GM12878 (cell line): ENCODE measurements around the gene HIKESHI. TPM values are rescaled to one million over a fixed set of nuclear protein-coding genes. Genes with fewer than 3 reads are reported as not detected.

Experiments used
- ATAC-seq: fragments of 200-7000 bp; cut with Tn5 transposase; 3 replicates; pipeline ENCODE4 v1.9.1; 2020; ENCODE audit warnings: mild to moderate bottlenecking, moderate library complexity
- BruUV-seq: library from RNA; stranded (reverse); fragments of 400-500 nt; replicated peaks from 2 replicates; lab custom pipeline; 2021; lab: Mats Ljungman, UMichigan
- CTCF ChIA-PET: fragments of 300-600 bp; sonication (Branson Sonifier 250); formaldehyde crosslinking; extraction: SDS; loops from one replicate; lab custom pipeline; 2021; ENCODE audit warnings: inconsistent platforms; lab: Yijun Ruan, JAX
- POLR2A ChIA-PET: fragments of 350-600 bp; formaldehyde crosslinking; extraction: SDS; loops from one replicate; lab custom pipeline; 2021; ENCODE audit warnings: inconsistent platforms; lab: Charles Lee
- RAD21 ChIA-PET: fragments of 300-600 bp; sonication (Branson Sonifier 250); formaldehyde crosslinking; loops from one replicate; lab custom pipeline; 2023; ENCODE audit warnings: antibody characterized with exemption; ENCODE audit not compliant: unreplicated experiment; lab: Charles Lee
- SMC1A ChIA-PET: fragments of 300-600 bp; sonication (Branson Sonifier 250); formaldehyde crosslinking; loops from one replicate; lab custom pipeline; 2023; ENCODE audit not compliant: unreplicated experiment, uncharacterized antibody; lab: Charles Lee
- DNase-seq: peaks from one replicate; pipeline ENCODE4 v3.0.0-alpha.2; 2011; ENCODE audit warnings: low read depth, low spot score
- FAIRE-seq: peaks from 3 replicates; lab custom pipeline; 2011; peaks lifted over from hg19 to GRCh38; lab: Jason Lieb, UNC
- H2AFZ ChIP-seq: 2 replicates; pipeline ENCODE4 v1.6.0; 2011; ENCODE audit warnings: low read depth, low read length, control low read depth; ENCODE audit not compliant: control insufficient read depth
- H3K27ac ChIP-seq: 2 replicates; pipeline ENCODE4 v1.5.1; 2011; ENCODE audit warnings: control low read depth; ENCODE audit not compliant: control insufficient read depth, insufficient read depth
- H3K27me3 ChIP-seq, 2 experiments: replicated peaks in 1 of 2; 2 replicates each; pipeline versions ENCODE4 v1.6.0 to v1.6.1; 2011; ENCODE audit warnings: low read length in 1 of 2; ENCODE audit not compliant: control insufficient read depth in 2 of 2, insufficient read depth in 2 of 2
- H3K36me3 ChIP-seq, 2 experiments: 2 replicates each; pipeline ENCODE4 v1.5.1; 2011; ENCODE audit warnings: low read length in 1 of 2; ENCODE audit not compliant: control insufficient read depth in 2 of 2, insufficient read depth in 2 of 2
- H3K4me1 ChIP-seq: 2 replicates; pipeline ENCODE4 v1.6.1; 2011; ENCODE audit warnings: mild to moderate bottlenecking, low read length, moderate library complexity, mixed read lengths; ENCODE audit not compliant: control insufficient read depth, insufficient read depth
- H3K4me2 ChIP-seq: 2 replicates; pipeline ENCODE4 v1.6.0; 2011; ENCODE audit warnings: control low read depth; ENCODE audit not compliant: control insufficient read depth, insufficient read depth
- H3K4me3 ChIP-seq: fragments of 200-600 bp; sonication (generic); 2 replicates; pipeline ENCODE4 v1.5.1; 2016
- H3K79me2 ChIP-seq: 2 replicates; pipeline ENCODE4 v1.6.0; 2011; ENCODE audit warnings: low read length; ENCODE audit not compliant: control insufficient read depth, insufficient read depth
- H3K9ac ChIP-seq: 2 replicates; pipeline ENCODE4 v1.8.0; 2011; ENCODE audit warnings: low read length, control low read depth, mixed read lengths; ENCODE audit not compliant: control insufficient read depth, insufficient read depth
- H3K9me3 ChIP-seq: replicated peaks from 3 replicates; pipeline ENCODE4 v1.5.1; 2011; ENCODE audit warnings: mild to moderate bottlenecking, low read length; ENCODE audit not compliant: control insufficient read depth, insufficient read depth
- H4K20me1 ChIP-seq: 2 replicates; pipeline ENCODE4 v1.6.0; 2011; ENCODE audit not compliant: control insufficient read depth, insufficient read depth
- MAX ChIP-seq: IDR thresholded peaks from 2 replicates; pipeline ENCODE4 v1.6.1; 2012; ENCODE audit warnings: low read depth, low read length, improper control_type of control experiment
- in situ Hi-C: fragments of 300-500 bp; cut with MboI; formaldehyde crosslinking; loops from 9 replicates; pipeline ENCODE4 v1.14.3; 2018; ENCODE audit warnings: mixed read lengths
- intact Hi-C: fragments of 100-400 bp; cut with micrococcal nuclease; formaldehyde crosslinking; loops from one replicate; pipeline ENCODE4 v1.14.2; 2022; ENCODE audit not compliant: unreplicated experiment
- polyA plus RNA-seq, 11 experiments: library from polyadenylated mRNA; depleted of rRNA in 4 of 11; unstranded in 6 of 11; stranded (reverse) in 5 of 11; fragments of >200 nt; fragmentation: Nextera tagmentation in 4 of 11; fragmentation: Illumina TruSeq in 1 of 11; extraction: Ambion mirVana in 4 of 11; extraction: Trizol in 1 of 11; gene quantifications; 1 replicate in 1 of 11; 2 replicates in 10 of 11; pipeline versions ENCODE4 v1.2.1 to v1.2.3, GENCODE V29; 2011 to 2016; ENCODE audit warnings: inconsistent platforms in 2 of 11, missing spikeins in 2 of 11, low read depth in 1 of 11
- total RNA-seq, 4 experiments: library from RNA; depleted of rRNA in 3 of 4; stranded (reverse); fragments of >200 nt in 3 of 4; fragmentation: Illumina TruSeq in 1 of 4; extraction: Trizol in 1 of 4; gene quantifications; 2 replicates each; pipeline versions ENCODE4 v1.2.1 to v1.2.3, GENCODE V29; 2013 to 2021
- TF ChIP-seq, protein P1 (sequence below): fragments of 450-650 bp; IDR thresholded peaks from 2 replicates; pipeline ENCODE4 v1.6.1; 2017; ENCODE audit warnings: mild to moderate bottlenecking, moderate library complexity

The HIKESHI gene
- total and polyA plus RNA-seq, 10 of the 15 experiments (the other 5 are each of a cell fraction or from before 2014, with no cell fraction given) = 42.3 to 228 (median 85.7) TPM

- TF ChIP-seq, protein P1, sequence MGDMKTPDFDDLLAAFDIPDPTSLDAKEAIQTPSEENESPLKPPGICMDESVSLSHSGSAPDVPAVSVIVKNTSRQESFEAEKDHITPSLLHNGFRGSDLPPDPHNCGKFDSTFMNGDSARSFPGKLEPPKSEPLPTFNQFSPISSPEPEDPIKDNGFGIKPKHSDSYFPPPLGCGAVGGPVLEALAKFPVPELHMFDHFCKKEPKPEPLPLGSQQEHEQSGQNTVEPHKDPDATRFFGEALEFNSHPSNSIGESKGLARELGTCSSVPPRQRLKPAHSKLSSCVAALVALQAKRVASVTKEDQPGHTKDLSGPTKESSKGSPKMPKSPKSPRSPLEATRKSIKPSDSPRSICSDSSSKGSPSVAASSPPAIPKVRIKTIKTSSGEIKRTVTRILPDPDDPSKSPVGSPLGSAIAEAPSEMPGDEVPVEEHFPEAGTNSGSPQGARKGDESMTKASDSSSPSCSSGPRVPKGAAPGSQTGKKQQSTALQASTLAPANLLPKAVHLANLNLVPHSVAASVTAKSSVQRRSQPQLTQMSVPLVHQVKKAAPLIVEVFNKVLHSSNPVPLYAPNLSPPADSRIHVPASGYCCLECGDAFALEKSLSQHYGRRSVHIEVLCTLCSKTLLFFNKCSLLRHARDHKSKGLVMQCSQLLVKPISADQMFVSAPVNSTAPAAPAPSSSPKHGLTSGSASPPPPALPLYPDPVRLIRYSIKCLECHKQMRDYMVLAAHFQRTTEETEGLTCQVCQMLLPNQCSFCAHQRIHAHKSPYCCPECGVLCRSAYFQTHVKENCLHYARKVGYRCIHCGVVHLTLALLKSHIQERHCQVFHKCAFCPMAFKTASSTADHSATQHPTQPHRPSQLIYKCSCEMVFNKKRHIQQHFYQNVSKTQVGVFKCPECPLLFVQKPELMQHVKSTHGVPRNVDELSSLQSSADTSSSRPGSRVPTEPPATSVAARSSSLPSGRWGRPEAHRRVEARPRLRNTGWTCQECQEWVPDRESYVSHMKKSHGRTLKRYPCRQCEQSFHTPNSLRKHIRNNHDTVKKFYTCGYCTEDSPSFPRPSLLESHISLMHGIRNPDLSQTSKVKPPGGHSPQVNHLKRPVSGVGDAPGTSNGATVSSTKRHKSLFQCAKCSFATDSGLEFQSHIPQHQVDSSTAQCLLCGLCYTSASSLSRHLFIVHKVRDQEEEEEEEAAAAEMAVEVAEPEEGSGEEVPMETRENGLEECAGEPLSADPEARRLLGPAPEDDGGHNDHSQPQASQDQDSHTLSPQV = no peak
These were observed 72.5 kb downstream of the HIKESHI start, which contains the start of gene CCDC81 (continued) for GRCh38 chr11:86374586-86374985.

DNA sequence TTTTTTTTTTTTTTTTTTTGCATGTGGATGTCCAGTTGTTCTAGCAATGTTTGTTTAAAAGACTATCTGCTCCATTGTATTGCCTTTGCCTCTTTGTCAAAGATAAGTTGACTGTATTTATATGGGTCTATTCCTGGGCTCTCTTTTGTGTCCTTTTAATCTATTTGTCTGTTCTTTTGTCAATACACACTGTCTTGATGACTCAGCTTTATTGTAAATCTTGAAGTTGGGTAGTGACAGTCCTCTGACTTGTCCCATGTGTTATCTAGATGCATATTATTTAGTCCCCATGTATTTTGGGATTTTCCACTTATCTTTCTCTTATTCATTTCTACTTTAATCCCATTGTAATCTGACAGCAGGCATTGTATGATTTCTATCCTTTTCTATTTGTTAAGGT is 75.9 kb downstream of the HIKESHI start:
- Histone ChIP-seq H3K4me2 (no peak overlapping the region), H3K27ac (no peak overlapping the region), H3K27me3 (no peaks in the 10 kb centered on the region; a peak in 1 of 4 replicates), H3K79me2 (no peaks in the 10 kb centered on the region), H2AFZ (no peak overlapping the region), H3K4me1 (no peaks in the 10 kb centered on the region)
- RAD21 ChIA-PET = no interaction called here
- no peak for FAIRE-seq
- SMC1A ChIA-PET = no interaction called here
- ATAC-seq = no peak
- POLR2A ChIA-PET = interaction anchor here (0.5 kb wide), 1 partner anchor 398 kb away, joined by 3 read pairs; no protein-coding TSS in a partner anchor
- BruUV-seq = no TSS peak
- intact Hi-C loops = no loop called here
- no peak for TF ChIP-seq MAX
- TF ChIP-seq, all 136 proteins: peak for 0
- no peak for DNase-seq
- Histone ChIP-seq H3K9ac (no peak overlapping the region), H3K4me3 (no peak overlapping the region), H3K9me3 (no peaks in the 10 kb centered on the region; the same call in 2 of the 3 replicates), H4K20me1 (no peaks in the 10 kb centered on the region), H3K36me3 (no peaks in the 10 kb centered on the region)
- CTCF ChIA-PET = no interaction called here
- in situ Hi-C loops = no loop called here
